ENCODE results near the gene CIBAR2.

CIBAR2 gene

GRCh38 chr16:85081765-85082164 is 30.5 kb downstream of the CIBAR2 start:
- no peak for DNase-seq

GRCh38 chr16:85081038-85081437 is 31.2 kb downstream of the CIBAR2 start:
- DNase-seq: no peak

GRCh38 chr16:85079785-85080570 is 32.3 kb downstream of the CIBAR2 start:
- DNase-seq: no peak

- DNase-seq: no peak
These were observed 33.3 kb downstream of the CIBAR2 start for GRCh38 chr16:85078952-85079351.

GRCh38 chr16:85078226-85078625 is 34.0 kb downstream of the CIBAR2 start:
- DNase-seq: no peak

- no peak for DNase-seq
These were observed 34.6 kb downstream of the CIBAR2 start for GRCh38 chr16:85077576-85078125.

- DNase-seq: no peak
These were observed 35.2 kb downstream of the CIBAR2 start for GRCh38 chr16:85077039-85077438.

GRCh38 chr16:85075236-85075924 is 36.9 kb downstream of the CIBAR2 start:
- DNase-seq: no peak

- no peak for DNase-seq
These were observed 37.9 kb downstream of the CIBAR2 start for GRCh38 chr16:85074225-85074914.

- no peak for DNase-seq
These were observed 39.3 kb downstream of the CIBAR2 start for GRCh38 chr16:85072947-85073346.

- no peak for DNase-seq
These were observed 40.0 kb downstream of the CIBAR2 start for GRCh38 chr16:85072076-85072860.

GRCh38 chr16:85069171-85069570 is 43.1 kb downstream of the CIBAR2 start:
- no peak for DNase-seq

- no peak for DNase-seq
These were observed 43.5 kb downstream of the CIBAR2 start for GRCh38 chr16:85068746-85069145.

GRCh38 chr16:85067426-85067825 is 44.8 kb downstream of the CIBAR2 start:
- DNase-seq: no peak

- DNase-seq: no peak
These were observed 45.2 kb downstream of the CIBAR2 start for GRCh38 chr16:85067024-85067423.

GRCh38 chr16:85066346-85066885 is 45.9 kb downstream of the CIBAR2 start:
- no peak for DNase-seq

- DNase-seq: no peak
These were observed 47.2 kb downstream of the CIBAR2 start for GRCh38 chr16:85065099-85065498.

- no peak for DNase-seq
These were observed 48.1 kb downstream of the CIBAR2 start for GRCh38 chr16:85064186-85064585.

- no peak for DNase-seq
These were observed 49.4 kb downstream of the CIBAR2 start for GRCh38 chr16:85062845-85063244.

GRCh38 chr16:85062323-85062722 is 49.9 kb downstream of the CIBAR2 start:
- DNase-seq: no peak

- no peak for DNase-seq
These were observed 50.7 kb downstream of the CIBAR2 start for GRCh38 chr16:85061566-85061965.

GRCh38 chr16:85058909-85059308 is 53.4 kb downstream of the CIBAR2 start:
- no peak for DNase-seq
